ENCODE measurements around the gene FHIT.

GRCh38 chr3:60631509-60631908, 619.7 kb downstream of the FHIT start:
- TF ChIP-seq CTCF (IDR thresholded peaks at IDR 0.05 in 2 of 3, conservative IDR thresholded peaks at IDR 0.05 in 1 of 3; ENCODE audit: control insufficient read depth in 2 of 3, extremely low read depth in 1 of 3, insufficient read depth in 1 of 3, low read depth in 3 of 3, low read length in 3 of 3) (no peak), STAT1 (conservative IDR thresholded peaks at IDR 0.05) (no peak), MTA2 (IDR thresholded peaks at IDR 0.05; ENCODE audit: low read depth) (no peak)
